Nephron (organoid): ENCODE results near the gene TULP4.
A peak's percentile ranks its signal among the peaks of the same experiment; 100 is the strongest.

Experiments used
- H3K27ac Mint-ChIP-seq, 3 experiments: 2 replicates each; pipeline ENCODE4 v1.8.0; 2020; ENCODE audit warnings: mixed read lengths in 3 of 3, mild to moderate bottlenecking in 2 of 3, moderate library complexity in 1 of 3
- H3K27me3 Mint-ChIP-seq: 2 replicates; pipeline ENCODE4 v1.8.0; 2021; ENCODE audit warnings: low read depth, mild to moderate bottlenecking, moderate library complexity, mixed read lengths
- H3K36me3 Mint-ChIP-seq: 2 replicates; pipeline ENCODE4 v1.8.0; 2020; ENCODE audit warnings: low read depth, mixed read lengths
- H3K4me1 Mint-ChIP-seq: 2 replicates; pipeline ENCODE4 v1.8.0; 2020; ENCODE audit warnings: mixed read lengths
- H3K4me3 Mint-ChIP-seq, 3 experiments: 2 replicates each; pipeline ENCODE4 v1.8.0; 2020; ENCODE audit warnings: mild to moderate bottlenecking in 3 of 3, mixed read lengths in 3 of 3, moderate library complexity in 2 of 3
- H3K9me3 Mint-ChIP-seq: 2 replicates; pipeline ENCODE4 v1.8.0; 2020; ENCODE audit warnings: mixed read lengths
- TF ChIP-seq, protein P1 (sequence below), 3 experiments: fragments of 200-600 bp; sonication (generic); IDR thresholded peaks; one replicate each; pipeline ENCODE4 v1.5.0; 2021; ENCODE audit warnings: antibody characterized with exemption in 3 of 3; ENCODE audit not compliant: unreplicated experiment in 3 of 3

TULP4 gene

DNA sequence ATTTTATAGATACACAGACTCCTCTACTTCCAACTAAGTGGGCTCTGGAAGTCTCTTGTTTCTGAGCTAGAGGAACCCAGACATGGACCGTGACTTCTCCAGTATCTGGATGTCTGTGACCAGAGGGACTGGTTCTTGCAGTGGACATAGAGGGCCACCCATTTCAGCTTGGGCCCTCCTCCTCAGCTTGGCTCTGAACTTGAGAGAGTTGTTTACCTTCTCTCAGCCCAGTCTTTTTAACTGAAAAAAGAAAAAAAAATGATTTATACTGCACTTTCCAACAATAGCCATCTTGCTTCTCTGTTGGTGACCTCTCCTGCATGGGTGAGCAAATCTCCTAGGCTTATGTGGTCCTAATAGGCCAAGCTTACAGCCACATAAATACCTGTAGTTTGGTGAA, 187.3 kb downstream of the TULP4 start:
- TF ChIP-seq, protein P1, sequence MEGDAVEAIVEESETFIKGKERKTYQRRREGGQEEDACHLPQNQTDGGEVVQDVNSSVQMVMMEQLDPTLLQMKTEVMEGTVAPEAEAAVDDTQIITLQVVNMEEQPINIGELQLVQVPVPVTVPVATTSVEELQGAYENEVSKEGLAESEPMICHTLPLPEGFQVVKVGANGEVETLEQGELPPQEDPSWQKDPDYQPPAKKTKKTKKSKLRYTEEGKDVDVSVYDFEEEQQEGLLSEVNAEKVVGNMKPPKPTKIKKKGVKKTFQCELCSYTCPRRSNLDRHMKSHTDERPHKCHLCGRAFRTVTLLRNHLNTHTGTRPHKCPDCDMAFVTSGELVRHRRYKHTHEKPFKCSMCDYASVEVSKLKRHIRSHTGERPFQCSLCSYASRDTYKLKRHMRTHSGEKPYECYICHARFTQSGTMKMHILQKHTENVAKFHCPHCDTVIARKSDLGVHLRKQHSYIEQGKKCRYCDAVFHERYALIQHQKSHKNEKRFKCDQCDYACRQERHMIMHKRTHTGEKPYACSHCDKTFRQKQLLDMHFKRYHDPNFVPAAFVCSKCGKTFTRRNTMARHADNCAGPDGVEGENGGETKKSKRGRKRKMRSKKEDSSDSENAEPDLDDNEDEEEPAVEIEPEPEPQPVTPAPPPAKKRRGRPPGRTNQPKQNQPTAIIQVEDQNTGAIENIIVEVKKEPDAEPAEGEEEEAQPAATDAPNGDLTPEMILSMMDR (IDR thresholded peaks at IDR 0.05; ENCODE audit: unreplicated experiment in 3 of 3) = no peak
- H3K27me3 Mint-ChIP-seq = no peaks in the 10 kb centered on the region
- no peak overlapping the region for H3K4me3 Mint-ChIP-seq
- peaks cover 59% of the 10 kb centered on the region for H3K36me3 Mint-ChIP-seq
- no peaks in the 10 kb centered on the region for H3K9me3 Mint-ChIP-seq
- peaks cover 28% of the 10 kb centered on the region for H3K4me1 Mint-ChIP-seq
- peak overlapping the region; percentile 52 to 77 (median 64) for H3K27ac Mint-ChIP-seq

DNA sequence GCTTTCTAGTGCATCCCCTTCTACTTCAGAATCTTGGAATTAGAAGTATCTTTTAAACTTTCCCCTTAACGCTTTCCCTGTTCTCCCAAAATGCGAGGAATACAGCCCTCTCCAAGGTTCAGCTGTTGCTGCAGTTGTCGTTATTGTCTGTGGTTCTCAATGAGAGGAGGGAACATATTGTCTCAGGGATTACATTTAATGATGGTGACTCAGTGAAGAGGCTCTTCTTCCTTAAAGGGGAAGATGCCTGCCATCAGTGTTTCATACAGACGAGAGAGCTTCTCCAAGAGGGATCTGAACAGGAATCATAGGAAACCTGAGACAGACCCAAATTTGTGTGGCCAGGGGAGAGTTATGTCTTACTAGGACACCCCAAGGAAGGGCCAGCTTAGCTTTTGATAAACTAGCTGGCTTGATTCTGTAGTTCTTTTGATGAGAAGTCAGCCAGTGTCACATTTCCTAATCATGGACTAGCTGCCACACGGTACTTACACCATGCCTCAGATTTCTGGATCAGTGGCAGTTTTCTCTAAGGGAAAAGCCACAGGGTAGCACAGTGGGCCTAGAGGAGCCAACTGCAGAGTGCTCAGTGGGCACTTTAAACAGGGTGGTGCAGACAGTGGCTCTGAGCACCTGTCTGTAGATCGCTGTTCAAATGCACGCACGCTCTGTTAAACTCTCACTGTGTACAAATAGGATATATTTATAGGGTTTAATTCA, 187.9 kb downstream of the TULP4 start:
- Mint-ChIP-seq H3K4me1 (peaks cover 28% of the 10 kb centered on the region), H3K27ac (peak overlapping the region; percentile 52 to 77 (median 64)), H3K27me3 (no peaks in the 10 kb centered on the region), H3K9me3 (no peaks in the 10 kb centered on the region), H3K36me3 (peaks cover 64% of the 10 kb centered on the region), H3K4me3 (peak overlapping the region in 1 of 3 experiments; percentile 5)
- TF ChIP-seq, protein P1 (IDR thresholded peaks at IDR 0.05; ENCODE audit: unreplicated experiment in 3 of 3) = no peak

DNA sequence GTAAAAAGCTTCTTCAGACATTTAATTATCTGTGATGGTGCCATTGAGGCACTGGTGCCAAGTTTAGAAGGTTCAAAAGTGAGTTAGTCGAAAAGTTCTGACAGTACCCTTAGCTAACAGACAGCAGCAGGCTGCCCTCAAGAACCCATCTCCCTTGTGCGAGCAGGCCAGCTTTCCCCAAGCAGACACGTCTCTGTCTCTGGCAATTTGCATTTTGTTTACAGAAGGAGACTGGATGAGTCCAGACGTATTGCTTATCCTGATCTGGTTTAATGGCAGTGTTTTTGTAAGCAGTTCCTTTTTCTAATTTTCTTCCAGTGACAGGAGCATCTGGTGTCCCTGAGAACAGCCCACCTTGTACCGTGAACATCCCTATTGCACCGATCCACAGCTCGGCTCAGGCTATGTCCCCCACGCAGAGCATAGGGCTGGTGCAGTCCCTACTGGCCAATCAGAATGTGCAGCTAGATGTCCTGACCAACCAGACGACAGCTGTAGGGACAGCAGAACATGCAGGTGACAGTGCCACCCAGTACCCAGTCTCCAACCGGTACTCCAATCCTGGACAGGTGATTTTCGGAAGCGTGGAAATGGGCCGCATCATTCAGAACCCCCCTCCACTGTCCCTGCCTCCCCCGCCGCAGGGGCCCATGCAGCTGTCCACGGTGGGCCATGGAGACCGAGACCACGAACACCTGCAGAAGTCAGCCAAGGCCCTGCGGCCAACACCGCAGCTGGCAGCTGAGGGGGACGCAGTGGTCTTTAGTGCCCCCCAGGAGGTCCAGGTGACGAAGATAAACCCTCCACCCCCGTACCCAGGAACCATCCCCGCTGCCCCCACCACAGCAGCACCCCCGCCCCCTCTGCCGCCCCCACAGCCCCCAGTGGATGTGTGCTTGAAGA, 189.3 kb downstream of the TULP4 start:
- H3K27ac Mint-ChIP-seq = peak overlapping the region in 2 of 3 experiments; percentile 20 to 29
- H3K27me3 Mint-ChIP-seq = no peaks in the 10 kb centered on the region
- TF ChIP-seq, protein P1 (IDR thresholded peaks at IDR 0.05; ENCODE audit: unreplicated experiment in 3 of 3) = no peak
- H3K4me1 Mint-ChIP-seq = peaks cover 28% of the 10 kb centered on the region
- H3K9me3 Mint-ChIP-seq = no peaks in the 10 kb centered on the region
- H3K36me3 Mint-ChIP-seq = peaks cover 66% of the 10 kb centered on the region
- no peak overlapping the region for H3K4me3 Mint-ChIP-seq

DNA sequence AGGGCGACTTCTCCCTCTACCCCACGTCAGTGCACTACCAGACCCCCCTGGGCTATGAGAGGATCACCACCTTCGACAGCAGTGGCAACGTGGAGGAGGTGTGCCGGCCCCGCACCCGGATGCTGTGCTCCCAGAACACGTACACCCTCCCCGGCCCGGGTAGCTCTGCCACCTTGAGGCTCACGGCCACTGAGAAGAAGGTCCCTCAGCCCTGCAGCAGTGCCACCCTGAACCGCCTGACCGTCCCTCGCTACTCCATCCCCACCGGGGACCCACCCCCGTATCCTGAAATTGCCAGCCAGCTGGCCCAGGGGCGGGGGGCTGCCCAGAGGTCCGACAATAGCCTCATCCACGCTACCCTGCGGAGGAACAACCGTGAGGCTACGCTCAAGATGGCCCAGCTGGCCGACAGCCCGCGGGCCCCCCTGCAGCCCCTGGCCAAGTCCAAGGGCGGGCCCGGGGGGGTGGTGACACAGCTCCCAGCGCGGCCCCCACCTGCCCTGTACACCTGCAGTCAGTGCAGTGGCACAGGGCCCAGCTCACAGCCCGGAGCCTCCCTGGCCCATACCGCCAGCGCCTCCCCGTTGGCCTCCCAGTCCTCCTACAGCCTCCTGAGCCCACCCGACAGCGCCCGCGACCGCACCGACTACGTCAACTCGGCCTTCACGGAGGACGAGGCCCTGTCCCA, 190.1 kb downstream of the TULP4 start:
- Mint-ChIP-seq H3K4me3 (no peak overlapping the region), H3K36me3 (peaks cover 69% of the 10 kb centered on the region), H3K4me1 (peaks cover 25% of the 10 kb centered on the region), H3K27me3 (no peaks in the 10 kb centered on the region), H3K27ac (no peak overlapping the region), H3K9me3 (no peaks in the 10 kb centered on the region)
- TF ChIP-seq, protein P1 (IDR thresholded peaks at IDR 0.05; ENCODE audit: unreplicated experiment in 3 of 3) = no peak

DNA sequence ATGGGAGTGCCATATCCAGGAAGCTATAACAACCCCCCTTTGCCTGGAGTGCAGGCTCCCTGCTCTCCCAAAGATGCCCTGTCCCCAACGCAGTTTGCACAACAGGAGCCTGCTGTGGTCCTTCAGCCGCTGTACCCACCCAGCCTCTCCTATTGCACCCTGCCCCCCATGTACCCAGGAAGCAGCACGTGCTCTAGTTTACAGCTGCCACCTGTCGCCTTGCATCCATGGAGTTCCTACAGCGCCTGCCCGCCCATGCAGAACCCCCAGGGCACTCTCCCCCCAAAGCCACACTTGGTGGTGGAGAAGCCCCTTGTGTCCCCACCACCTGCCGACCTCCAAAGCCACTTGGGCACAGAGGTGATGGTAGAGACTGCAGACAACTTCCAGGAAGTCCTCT, 191.0 kb downstream of the TULP4 start:
- Mint-ChIP-seq H3K27ac (peak overlapping the region in 1 of 3 experiments; percentile 51), H3K9me3 (no peaks in the 10 kb centered on the region), H3K4me1 (peaks cover 24% of the 10 kb centered on the region), H3K27me3 (no peaks in the 10 kb centered on the region), H3K4me3 (no peak overlapping the region), H3K36me3 (peaks cover 77% of the 10 kb centered on the region)
- TF ChIP-seq, protein P1 (IDR thresholded peaks at IDR 0.05; ENCODE audit: unreplicated experiment in 3 of 3) = no peak
